Measurements from ENCODE around the gene DTD2. TPM values are rescaled to one million over a fixed set of nuclear protein-coding genes. Genes with fewer than 3 reads are reported as not detected.
A peak's percentile ranks its signal among the peaks of the same experiment; 100 is the strongest.
"Not testable (repeated sequence)": the region's sequence is repeated elsewhere in the genome, so short reads cannot be mapped to it uniquely, and the experiment has no call there.

The DTD2 gene
- total RNA-seq, result 7.0 TPM
- long read RNA-seq, partial matches to known transcripts, result 0 of 1 reads
- long read RNA-seq, other reads (novel, unspliced or antisense), result 0 of 1 reads

DNA sequence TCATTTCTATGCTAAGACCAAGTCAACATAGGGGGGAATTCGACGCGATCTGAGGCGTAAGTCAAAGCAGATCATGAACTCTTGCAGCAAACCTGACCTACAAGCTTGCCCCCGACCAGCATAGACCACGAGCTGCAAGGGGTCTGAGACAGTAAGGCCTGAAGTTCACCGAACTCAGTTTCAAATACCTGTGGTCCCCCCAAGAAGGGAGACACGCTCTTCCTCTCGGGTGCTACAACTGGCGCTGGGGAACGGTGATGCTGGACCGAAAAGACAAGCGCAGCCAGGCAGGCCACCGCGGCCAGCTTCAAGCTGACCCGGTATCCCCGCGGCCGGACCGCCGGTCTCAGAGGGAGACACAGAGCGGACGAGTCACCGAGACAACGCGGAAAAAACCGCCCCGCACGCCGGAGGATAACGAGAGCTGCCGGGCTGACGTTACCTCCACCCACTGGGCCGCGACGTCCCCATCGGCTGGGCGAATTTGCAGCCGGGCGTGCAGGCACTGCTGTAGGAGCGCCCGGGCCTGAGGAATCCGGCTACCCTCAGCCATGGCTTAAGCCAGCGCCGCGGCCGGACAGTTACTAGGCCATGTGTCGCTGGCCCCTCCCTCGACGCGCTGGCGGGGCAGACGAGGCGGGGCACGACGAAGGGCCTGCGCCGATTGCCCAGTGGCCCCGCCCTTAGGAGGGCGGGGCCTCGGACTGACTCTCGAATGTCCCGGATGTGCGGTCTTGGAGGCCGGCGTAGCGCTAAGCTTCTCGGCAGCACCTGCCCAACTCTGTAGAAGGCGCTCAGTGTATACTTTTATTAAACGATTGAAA lies at the start of gene DTD2:
TSS of gene DTD2 (minus strand) at position 666 of the 824 bp plus-strand sequence. CDS start at position 553, 113 bp downstream.
- intact Hi-C loops (cut with DNase I), result loop anchor here (2.0 to 10.0 kb wide), 4 partner anchors 36 to 620 kb away; partner anchors contain the start of genes ARHGAP5 and HEATR5A

DNA sequence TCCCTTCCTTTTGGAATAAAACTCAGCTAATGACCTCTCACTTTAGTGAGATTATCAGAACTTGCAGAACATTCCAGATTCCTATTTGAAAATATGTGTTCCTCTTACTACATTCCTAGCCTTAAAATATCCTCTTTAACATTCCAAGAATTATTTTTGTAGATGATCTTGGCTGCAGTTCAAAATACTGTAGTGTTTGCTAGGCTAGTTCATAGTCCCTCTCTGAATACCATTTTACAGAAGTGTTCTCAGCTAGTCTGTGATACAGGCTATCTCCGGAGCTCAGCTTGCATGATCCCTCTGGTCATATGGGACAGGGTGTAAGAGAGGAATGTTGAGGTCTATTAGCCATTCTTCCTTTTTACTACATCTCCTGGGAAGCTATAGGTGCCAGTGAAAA lies 48.1 kb upstream of the DTD2 start:
- DNase-seq (ENCODE audit: missing footprints), result no peak
- intact Hi-C loops (cut with DNase I), result loop anchor here (5.0 to 10.0 kb wide), 3 partner anchors 48 to 569 kb away; partner anchors contain the start of genes ARHGAP5 and DTD2
- peak; percentile 80 for ATAC-seq

More for the DNA sequence above, at the start of gene DTD2:
- ATAC-seq (peak; percentile 100), DNase-seq (ENCODE audit: missing footprints) (peak; percentile 99)

DNA sequence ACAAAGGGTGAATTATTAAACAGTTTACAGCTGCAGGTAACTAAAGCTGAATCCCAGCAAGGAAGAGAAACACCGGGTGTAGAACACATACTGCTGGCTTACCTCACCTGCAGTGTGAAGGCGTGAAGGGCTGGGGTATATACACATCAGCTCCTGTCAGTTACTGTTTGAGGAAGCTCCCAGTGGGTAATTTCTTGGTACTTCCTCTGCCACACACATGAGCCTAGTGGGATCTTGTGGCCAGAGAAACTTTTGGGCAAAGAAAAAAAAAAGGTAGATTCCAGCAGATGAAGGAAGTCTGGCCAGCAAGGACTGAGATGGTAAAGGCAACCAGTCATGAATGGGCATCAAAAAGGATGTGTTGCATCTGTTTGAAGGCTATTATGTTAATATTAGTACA lies 44.6 kb upstream of the DTD2 start:
- DNase-seq (ENCODE audit: missing footprints) (no peak), ATAC-seq (no peak)
- intact Hi-C loops (cut with DNase I), result loop anchor here (10.0 kb wide), 2 partner anchors 423 to 573 kb away; partner anchors contain the start of gene ARHGAP5

DNA sequence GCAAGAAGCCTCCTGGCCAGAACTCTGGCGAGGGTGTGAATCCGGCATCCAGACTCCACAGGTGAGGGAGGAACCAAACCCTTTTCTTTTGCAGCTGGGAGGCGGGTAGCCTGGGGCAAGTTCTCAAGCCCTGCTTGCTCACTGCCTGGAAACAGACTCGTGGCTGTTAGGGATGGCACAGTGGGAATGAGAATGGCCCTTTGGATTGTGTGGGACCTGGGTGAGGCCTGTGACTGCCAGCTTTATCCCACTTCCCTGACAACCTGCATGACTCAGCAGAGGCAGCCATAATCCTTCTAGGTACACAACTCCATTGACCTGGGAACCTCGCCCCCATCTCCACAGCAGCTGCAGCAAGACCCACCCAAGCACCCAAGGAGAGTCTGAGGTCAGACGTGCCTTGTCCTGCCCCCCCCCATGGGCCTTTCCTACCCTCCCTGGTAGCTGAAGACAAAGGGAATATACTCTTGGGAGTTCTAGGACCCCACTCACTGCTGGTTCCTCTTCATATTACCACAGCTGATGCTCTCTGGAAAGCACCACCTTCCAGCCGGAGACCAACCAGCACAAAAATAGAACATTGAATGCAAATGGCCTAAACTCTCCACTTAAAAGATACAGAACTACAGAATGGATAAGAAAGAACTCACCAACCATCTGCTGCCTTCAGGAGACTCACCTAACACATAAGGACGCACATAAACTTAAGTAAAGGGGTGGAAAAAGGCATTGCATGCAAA lies 35.6 kb upstream of the DTD2 start:
- DNase-seq (ENCODE audit: missing footprints) (no peak), ATAC-seq (no peak)
- intact Hi-C loops (cut with DNase I), result no loop called here

DNA sequence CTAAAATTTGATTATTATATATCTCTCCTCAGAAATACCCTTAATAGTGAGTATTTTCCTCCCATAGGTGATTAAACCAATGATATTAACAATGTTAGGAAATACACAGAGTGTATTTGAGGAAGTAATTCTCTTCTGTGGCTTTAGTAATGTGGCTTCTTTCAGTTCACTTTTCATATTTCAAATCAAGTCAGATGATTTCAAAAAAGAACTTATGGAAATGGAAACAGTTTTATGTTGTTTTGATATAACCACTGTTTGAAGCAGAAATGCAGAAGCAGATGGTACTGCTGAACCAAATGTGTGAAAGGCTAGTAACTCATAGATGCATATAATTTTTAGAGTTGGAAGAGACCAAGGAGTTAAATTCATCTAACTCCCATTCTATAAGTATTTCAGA lies 32.4 kb upstream of the DTD2 start:
- DNase-seq (ENCODE audit: missing footprints) (no peak), ATAC-seq (no peak)
- intact Hi-C loops (cut with DNase I), result no loop called here

DNA sequence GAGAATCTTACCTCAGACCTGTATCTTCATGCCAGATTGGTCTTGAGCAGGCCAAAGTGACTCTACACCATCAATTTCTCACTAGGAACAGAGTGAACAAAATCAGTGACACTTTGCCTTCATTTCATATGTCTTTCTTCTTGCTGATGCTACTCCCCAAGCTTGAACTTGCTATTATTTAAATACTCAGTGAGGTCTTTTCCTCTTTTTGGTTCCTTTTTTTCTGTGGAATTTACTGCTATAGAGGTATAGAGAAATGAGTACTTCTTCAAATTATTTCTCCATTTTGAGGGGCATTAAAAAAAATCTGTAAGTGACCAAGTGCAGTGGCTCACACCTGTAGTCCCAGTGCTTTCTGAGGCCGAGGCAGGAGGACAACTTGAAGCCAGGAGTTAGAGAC lies 30.6 kb upstream of the DTD2 start, which contains the start of gene GPR33:
TSS of gene GPR33 (minus strand) at position 154 of the 400 bp plus-strand sequence. CDS start 4,074 bp downstream, outside the sequence.
- no peak for ATAC-seq
- no peak for DNase-seq (ENCODE audit: missing footprints)
- intact Hi-C loops (cut with DNase I), result no loop called here

DNA sequence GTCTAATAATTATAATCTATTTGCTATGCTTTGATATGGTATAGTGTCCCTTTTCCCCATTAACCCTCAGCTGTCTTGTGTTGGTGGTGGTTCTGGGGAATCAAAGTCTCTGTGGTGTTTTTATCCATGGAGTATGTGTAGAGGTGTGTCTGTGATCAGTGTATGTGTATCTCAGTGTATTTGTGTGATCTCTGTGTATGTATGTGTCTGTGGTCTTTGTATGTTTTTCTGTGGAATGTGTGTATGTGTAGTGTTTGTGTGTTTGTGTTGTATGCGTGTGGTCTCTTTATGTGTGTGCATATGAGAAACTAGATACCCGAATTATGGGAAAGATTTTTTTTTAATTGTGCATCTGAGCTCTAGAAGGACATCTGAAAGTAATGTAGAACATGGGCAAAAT lies 29.5 kb upstream of the DTD2 start:
- DNase-seq (ENCODE audit: missing footprints), result no peak
- intact Hi-C loops (cut with DNase I), result no loop called here

DNA sequence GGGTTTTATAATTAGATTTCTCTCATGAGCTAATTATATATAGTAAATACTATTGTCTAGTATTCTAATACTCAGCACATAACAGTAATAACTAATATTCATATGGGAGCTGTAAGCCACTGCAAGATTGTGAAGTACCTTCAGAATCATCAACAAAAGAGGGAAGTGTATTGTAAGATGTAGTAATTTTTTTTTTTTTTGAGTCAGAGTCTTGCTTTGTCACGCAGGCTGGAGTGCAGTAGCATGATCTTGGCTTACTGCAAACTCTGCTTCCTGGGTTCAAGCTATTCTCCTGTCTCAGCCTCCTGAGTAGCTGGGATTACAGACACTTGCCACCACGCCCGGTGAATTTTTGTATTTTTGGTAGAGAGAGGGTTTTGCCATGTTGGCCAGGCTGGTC lies 27.4 kb upstream of the DTD2 start:
- DNase-seq (ENCODE audit: missing footprints) (no peak), ATAC-seq (no peak)
- intact Hi-C loops (cut with DNase I), result no loop called here

More for the DNA sequence above, 29.5 kb upstream of the DTD2 start:
- no peak for ATAC-seq

DNA sequence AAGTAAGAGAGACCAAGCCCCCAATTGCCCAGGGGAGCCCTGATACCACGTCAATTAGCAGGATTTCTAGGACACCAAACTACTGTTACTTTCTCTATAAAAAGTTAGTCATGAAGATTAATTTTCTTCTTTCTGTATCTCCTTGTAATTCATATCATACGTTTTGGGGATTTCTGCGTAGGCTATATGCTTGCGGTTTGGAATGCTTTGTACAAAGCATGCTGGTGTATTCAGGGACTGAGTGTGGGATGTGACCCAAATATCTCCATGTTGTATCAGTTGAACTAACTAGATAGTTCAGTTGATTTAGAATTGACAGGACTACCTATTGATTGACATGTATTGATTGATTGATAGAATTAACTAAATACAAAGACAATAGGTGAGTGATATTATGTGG lies 22.9 kb upstream of the DTD2 start:
- intact Hi-C loops (cut with DNase I), result no loop called here
- DNase-seq (ENCODE audit: missing footprints), result no peak
- ATAC-seq, result no peak

DNA sequence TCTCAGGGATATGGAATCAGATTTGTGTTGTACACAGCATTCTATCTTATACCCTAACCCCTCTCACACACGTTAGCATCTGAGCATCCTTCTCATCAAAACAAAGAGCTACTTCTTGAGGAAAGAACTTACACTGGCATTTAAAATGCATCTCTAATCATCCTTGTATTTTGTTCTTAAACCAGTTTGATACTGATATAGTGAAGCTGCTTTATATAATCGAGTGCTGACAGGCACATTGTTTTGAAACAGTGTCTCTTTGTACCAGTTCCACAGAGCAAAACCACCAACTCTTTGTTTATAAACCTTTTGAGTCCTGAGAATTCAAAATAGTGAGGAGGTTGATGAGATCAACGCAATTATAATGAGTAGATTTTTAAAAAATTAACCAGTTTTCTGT lies 21.7 kb upstream of the DTD2 start:
- intact Hi-C loops (cut with DNase I), result no loop called here
- no peak for ATAC-seq

DNA sequence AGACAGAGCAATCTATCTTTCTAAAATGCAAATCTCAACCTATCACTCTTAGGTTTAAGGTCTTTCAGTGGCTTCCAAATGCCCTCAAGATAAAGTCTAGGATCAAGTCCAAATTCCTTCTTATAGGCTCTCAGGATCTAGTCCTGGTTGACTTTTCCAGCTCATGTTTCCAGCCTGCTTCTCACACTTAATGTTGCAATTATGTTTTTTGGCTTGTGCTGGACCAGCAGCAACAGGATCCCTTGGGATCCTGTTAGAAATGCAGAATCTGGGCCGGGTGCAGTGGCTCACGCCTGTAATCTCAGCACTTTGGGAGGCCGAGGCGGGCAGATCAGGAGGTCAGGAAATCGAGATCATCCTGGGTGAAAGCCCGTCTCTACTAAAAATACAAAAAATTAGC lies 19.9 kb upstream of the DTD2 start:
- ATAC-seq, result no peak
- intact Hi-C loops (cut with DNase I), result no loop called here

More for the DNA sequence above, 21.7 kb upstream of the DTD2 start:
- no peak for DNase-seq (ENCODE audit: missing footprints)

DNA sequence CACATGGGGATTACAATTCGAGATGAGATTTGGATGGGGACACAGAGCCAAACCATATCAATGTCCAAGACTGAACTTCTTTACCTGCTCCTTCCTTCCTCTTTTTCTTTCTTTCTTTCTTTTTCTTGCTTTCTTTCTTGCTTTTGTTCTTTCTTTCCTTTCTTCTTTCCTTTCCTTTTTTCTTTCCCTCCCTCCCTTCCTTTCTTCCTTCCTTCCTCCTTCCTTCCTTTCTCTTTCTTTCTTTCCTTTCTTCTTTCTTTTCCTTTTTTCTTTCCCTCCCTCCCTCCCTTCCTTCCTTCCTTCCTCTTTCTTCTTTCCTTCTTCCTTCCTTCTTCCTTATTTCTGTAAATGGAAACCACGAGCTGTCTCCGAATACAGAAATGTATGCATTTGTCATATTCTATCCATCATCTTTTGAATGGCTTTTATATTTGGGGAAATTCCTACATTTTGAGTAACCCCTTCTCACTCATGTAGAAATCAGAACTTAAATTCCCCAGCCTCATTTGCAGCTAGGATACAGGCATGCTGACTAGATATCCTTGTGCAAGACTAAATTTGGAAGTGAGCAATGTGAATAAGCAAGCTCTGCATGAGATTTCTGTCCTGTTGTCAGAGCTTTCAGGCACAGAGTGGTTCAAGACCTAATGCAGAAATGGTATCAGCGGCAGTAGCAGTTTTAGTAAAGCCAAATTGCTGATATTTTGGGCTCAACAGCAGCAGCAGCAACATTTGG lies 19.0 kb upstream of the DTD2 start:
- ATAC-seq, result no peak
- DNase-seq (ENCODE audit: missing footprints), result no peak
- intact Hi-C loops (cut with DNase I), result no loop called here

More for the DNA sequence above, 19.9 kb upstream of the DTD2 start:
- DNase-seq (ENCODE audit: missing footprints), result no peak

DNA sequence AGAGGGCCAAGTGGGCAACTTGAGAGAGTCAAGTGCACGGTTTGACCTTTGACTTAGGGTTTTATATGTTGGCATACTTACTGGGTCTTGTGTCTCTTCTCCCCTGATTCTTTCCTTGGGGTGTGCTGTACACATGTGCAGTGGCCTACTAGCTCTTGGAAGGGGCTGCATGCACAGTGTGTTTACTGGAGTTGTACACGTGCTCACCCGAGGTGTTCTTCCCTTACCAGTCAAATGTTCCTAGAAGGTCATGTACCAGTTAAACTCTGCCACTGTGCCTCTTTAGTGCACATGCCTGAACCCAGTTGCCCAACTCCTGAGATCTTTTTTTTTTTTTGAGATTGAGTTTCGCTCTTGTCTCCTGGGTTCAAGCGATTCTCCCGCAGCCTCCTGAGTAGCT lies 9.2 kb upstream of the DTD2 start:
- DNase-seq (ENCODE audit: missing footprints) (no peak), ATAC-seq (no peak)
- intact Hi-C loops (cut with DNase I), result no loop called here

DNA sequence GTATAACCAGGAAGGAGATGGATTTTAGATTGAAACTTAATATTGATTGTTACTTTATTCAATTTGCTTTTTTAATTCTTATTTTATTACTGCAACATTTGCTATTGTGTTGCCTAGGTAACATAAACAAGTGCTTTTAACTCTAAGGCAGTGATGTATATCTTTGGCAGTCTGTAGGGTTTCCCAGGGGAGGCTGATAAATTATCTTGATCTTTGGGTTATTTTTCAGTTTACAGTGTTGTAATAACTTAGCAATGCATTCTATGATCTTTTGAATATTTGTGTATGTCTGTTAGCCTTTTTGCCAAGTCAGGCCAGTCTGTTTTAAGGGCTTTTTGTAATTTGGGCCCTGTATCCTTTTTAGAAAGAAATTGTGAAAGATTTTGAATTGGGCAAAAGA lies 7.8 kb upstream of the DTD2 start:
- no peak for ATAC-seq
- DNase-seq (ENCODE audit: missing footprints), result no peak
- intact Hi-C loops (cut with DNase I), result no loop called here

DNA sequence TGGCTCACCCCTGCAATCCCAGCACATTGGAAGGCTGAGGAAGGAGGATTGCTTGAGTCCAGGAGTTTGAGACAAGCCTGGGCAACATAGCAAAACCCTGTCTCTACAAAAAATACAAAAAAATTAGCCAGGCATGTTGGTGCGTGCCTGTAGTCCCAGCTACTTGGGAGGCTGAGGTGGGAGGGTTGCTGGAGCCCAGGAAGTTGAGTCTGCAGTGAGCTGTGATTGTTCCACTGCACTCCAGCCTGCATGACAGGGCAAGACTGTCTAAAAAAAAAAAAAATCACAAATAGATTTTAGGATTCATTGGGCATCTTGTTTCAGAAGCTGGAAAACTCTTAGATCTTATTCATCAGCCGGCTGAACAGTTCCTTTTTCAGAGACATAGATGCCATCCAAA lies 5.1 kb upstream of the DTD2 start:
- intact Hi-C loops (cut with DNase I); DNase-seq (ENCODE audit: missing footprints); ATAC-seq: not testable (repeated sequence)

DNA sequence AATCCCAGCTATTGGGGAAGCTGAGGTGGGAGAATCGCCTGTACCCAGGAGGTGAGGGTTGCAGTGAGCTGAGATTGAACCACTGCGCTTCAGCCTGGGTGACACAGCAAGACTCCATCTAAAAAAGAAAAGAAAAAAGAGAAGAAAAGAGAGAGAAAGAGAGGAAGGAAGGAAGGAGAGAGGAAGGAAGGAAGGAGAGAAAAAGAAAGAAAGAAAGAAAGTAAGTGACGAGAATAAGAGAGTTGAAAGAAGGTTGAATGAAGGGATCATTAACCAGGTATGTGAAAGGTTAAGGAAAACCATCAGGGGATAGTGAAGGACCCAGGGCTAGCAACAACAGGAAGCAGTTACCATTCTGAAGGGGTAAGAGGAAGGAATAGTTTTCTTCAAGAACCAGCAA lies 4.2 kb upstream of the DTD2 start:
- ATAC-seq, result no peak
- intact Hi-C loops (cut with DNase I), result no loop called here
- DNase-seq (ENCODE audit: missing footprints), result no peak

DNA sequence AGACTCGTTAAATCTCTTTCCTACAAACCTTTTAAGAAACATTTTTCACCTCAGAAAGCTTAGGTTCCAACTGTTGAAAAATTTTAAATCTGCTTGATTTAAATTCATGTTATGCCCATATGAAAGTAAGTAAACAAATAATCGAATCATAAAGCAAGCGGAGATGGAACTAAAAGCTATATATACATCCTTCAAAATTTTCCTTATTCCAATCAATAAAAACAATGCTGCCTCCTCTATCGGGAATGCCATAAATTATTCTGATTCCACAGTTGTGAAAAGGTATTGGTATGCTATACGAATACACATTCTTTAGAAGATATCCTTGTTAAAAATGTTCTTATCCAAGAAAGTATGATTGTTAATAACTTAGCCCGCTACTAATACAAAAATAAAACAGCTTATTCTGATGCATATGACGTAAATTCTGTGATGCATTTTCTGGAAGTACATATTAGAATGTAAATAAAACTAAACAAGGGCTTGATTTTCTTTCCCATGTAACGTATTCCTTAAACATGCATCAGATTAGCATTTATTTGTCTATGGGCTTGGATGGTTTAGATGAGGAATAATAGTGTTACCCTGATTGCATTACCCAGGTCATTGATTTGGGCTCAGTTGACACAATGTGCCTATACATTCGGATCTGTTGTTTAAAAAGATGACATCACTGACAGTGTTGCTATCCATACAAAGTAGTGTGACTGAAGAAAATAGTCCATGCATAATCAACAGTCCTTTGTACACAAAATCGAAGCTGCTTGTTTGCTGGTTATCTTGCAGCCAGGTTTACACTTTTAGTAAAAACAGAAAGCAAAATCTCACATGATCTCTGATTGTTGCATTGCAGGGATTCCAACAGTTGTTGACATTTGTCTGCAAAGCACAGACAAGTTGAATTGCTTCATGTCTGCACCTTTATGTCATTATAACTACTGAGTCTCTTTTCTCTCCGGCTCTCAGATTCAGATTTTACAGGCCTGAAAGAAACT lies 656 bp upstream of the DTD2 start:
- ATAC-seq (no peak), DNase-seq (ENCODE audit: missing footprints) (no peak)
- intact Hi-C loops (cut with DNase I), result loop anchor here (2.0 to 10.0 kb wide), 4 partner anchors 37 to 619 kb away; partner anchors contain the start of genes ARHGAP5 and HEATR5A

Measured in Right ventricle myocardium inferior (tissue), 1 donor.